Measurements from ENCODE around the gene TICRR.

Gene TICRR

GRCh38 chr15:89652131-89652530 is 76.9 kb downstream of the TICRR start:
- in situ Hi-C loops (cut with MboI; ENCODE audit: low sequenced_read_pairs): no loop called here

- in situ Hi-C loops (cut with MboI; ENCODE audit: low sequenced_read_pairs): no loop called here
These were observed 77.4 kb downstream of the TICRR start for GRCh38 chr15:89652666-89653065.

- in situ Hi-C loops (cut with MboI; ENCODE audit: low sequenced_read_pairs): no loop called here
These were observed 78.3 kb downstream of the TICRR start for GRCh38 chr15:89653578-89653977.

- in situ Hi-C loops (cut with MboI; ENCODE audit: low sequenced_read_pairs): no loop called here
These were observed 79.1 kb downstream of the TICRR start for GRCh38 chr15:89654301-89654761.

- in situ Hi-C loops (cut with MboI; ENCODE audit: low sequenced_read_pairs): no loop called here
These were observed 79.9 kb downstream of the TICRR start, which contains the start of gene KIF7 for GRCh38 chr15:89654847-89655805. Gene KIF7, minus strand, starts transcription at chr15:89655467. Its CDS starts 2,537 bp downstream, at chr15:89652930.

- in situ Hi-C loops (cut with MboI; ENCODE audit: low sequenced_read_pairs): no loop called here
These were observed 81.0 kb downstream of the TICRR start for GRCh38 chr15:89656116-89656815.

GRCh38 chr15:89657686-89658200 is 82.5 kb downstream of the TICRR start:
- in situ Hi-C loops (cut with MboI; ENCODE audit: low sequenced_read_pairs): no loop called here

- in situ Hi-C loops (cut with MboI; ENCODE audit: low sequenced_read_pairs): no loop called here
These were observed 84.0 kb downstream of the TICRR start for GRCh38 chr15:89659295-89659694.

- in situ Hi-C loops (cut with MboI; ENCODE audit: low sequenced_read_pairs): no loop called here
These were observed 85.3 kb downstream of the TICRR start for GRCh38 chr15:89660556-89660955.

- in situ Hi-C loops (cut with MboI; ENCODE audit: low sequenced_read_pairs): no loop called here
These were observed 87.8 kb downstream of the TICRR start for GRCh38 chr15:89662893-89663626.

GRCh38 chr15:89664441-89665350 is 89.4 kb downstream of the TICRR start:
- in situ Hi-C loops (cut with MboI; ENCODE audit: low sequenced_read_pairs): no loop called here

- in situ Hi-C loops (cut with MboI; ENCODE audit: low sequenced_read_pairs): no loop called here
These were observed 90.3 kb downstream of the TICRR start for GRCh38 chr15:89665449-89666181.

GRCh38 chr15:89666184-89666857 is 91.1 kb downstream of the TICRR start:
- in situ Hi-C loops (cut with MboI; ENCODE audit: low sequenced_read_pairs): no loop called here

- in situ Hi-C loops (cut with MboI; ENCODE audit: low sequenced_read_pairs): no loop called here
These were observed 91.8 kb downstream of the TICRR start for GRCh38 chr15:89666858-89667705.

- in situ Hi-C loops (cut with MboI; ENCODE audit: low sequenced_read_pairs): no loop called here
These were observed 92.4 kb downstream of the TICRR start for GRCh38 chr15:89667706-89667960.

- in situ Hi-C loops (cut with MboI; ENCODE audit: low sequenced_read_pairs): no loop called here
These were observed 92.9 kb downstream of the TICRR start for GRCh38 chr15:89668171-89668570.

- in situ Hi-C loops (cut with MboI; ENCODE audit: low sequenced_read_pairs): no loop called here
These were observed 94.1 kb downstream of the TICRR start for GRCh38 chr15:89669309-89669865.

- in situ Hi-C loops (cut with MboI; ENCODE audit: low sequenced_read_pairs): no loop called here
These were observed 94.7 kb downstream of the TICRR start for GRCh38 chr15:89669941-89670340.

All from HL-60/S4 treated with retinoic acid at 250 ng/mL for 4 days and 3 days (cell line).